Measurements from ENCODE around the gene ITPR1. TPM values are rescaled to one million over a fixed set of nuclear protein-coding genes. Genes with fewer than 3 reads are reported as not detected.
A peak's percentile ranks its signal among the peaks of the same experiment; 100 is the strongest.

ITPR1 gene
- total and polyA plus RNA-seq, 11 donors: 8.9 to 55.8 (median 19.9) TPM

GRCh38 chr3:4501437-4501836 is 8.3 kb downstream of the ITPR1 start:
- H3K4me1 ChIP-seq: peaks cover 0 to 50% (median 24%) of the 10 kb centered on the region in 12 donors
- intact Hi-C loops (cut with DNase I): no loop called here
- H3K27me3 ChIP-seq: no peaks in the 10 kb centered on the region
- H3K27ac ChIP-seq: no peak overlapping the region
- no peak for DNase-seq
- ATAC-seq: no peak
- H3K4me3 ChIP-seq: no peak overlapping the region
- H3K9me3 ChIP-seq: no peaks in the 10 kb centered on the region
- peaks cover 0 to 36% (median 29%) of the 10 kb centered on the region in 9 donors for H3K36me3 ChIP-seq
- 84 to 94% (median 89%) methylated on average over 3 of the region's 3 CpGs for WGBS, 4 donors
- TF ChIP-seq CTCF (IDR thresholded peaks at IDR 0.05) (no peak), POLR2A (IDR thresholded peaks at IDR 0.05) (no peak)

- no peak for DNase-seq
- no peaks in the 10 kb centered on the region for H3K27me3 ChIP-seq
- no peaks in the 10 kb centered on the region for H3K9me3 ChIP-seq
- H3K27ac ChIP-seq: no peak overlapping the region
- peaks cover 0 to 36% (median 29%) of the 10 kb centered on the region in 9 donors for H3K36me3 ChIP-seq
- ATAC-seq: no peak
- TF ChIP-seq CTCF (IDR thresholded peaks at IDR 0.05): no peak
- intact Hi-C loops (cut with DNase I): no loop called here
- H3K4me3 ChIP-seq: no peak overlapping the region
- peaks cover 0 to 52% (median 20%) of the 10 kb centered on the region in 12 donors for H3K4me1 ChIP-seq
- 70 to 83% (median 81%) methylated on average over 9 of the region's 9 CpGs for WGBS, 4 donors
Measured at GRCh38 chr3:4501927-4502326, 8.8 kb downstream of the ITPR1 start.

- Histone ChIP-seq H3K27ac (peak overlapping the region in 3 of 12 donors; percentile 47 to 82 (median 81)), H3K36me3 (peaks cover 0 to 31% (median 28%) of the 10 kb centered on the region in 9 donors), H3K4me1 (peaks cover 0 to 52% (median 25%) of the 10 kb centered on the region in 12 donors), H3K4me3 (no peak overlapping the region), H3K9me3 (no peaks in the 10 kb centered on the region), H3K27me3 (no peaks in the 10 kb centered on the region)
- WGBS, 4 donors: 74 to 85% (median 81%) methylated on average over 5 of the region's 5 CpGs
- intact Hi-C loops (cut with DNase I): no loop called here
- no peak for TF ChIP-seq POLR2A (IDR thresholded peaks at IDR 0.05)
- TF ChIP-seq CTCF (IDR thresholded peaks at IDR 0.05): no peak
- ATAC-seq: no peak
- DNase-seq: no peak
Measured at GRCh38 chr3:4503050-4503449, 9.9 kb downstream of the ITPR1 start.

- peak overlapping the region; percentile 16 to 82 (median 57) for H3K27ac ChIP-seq
- peak in 3 of 4 donors; percentile 34 to 44 (median 39) for ATAC-seq
- no peak for TF ChIP-seq POLR2A (IDR thresholded peaks at IDR 0.05)
- TF ChIP-seq CTCF (IDR thresholded peaks at IDR 0.05): no peak
Measured at GRCh38 chr3:4504340-4505261, 11.5 kb downstream of the ITPR1 start.

More at GRCh38 chr3:4504340-4505261, 11.5 kb downstream of the ITPR1 start:
- WGBS, 4 donors: 44 to 48% (median 47%) methylated on average over 13 to 14 of the region's 14 CpGs
- no peak for DNase-seq
- intact Hi-C loops (cut with DNase I): no loop called here
- Histone ChIP-seq H3K27me3 (no peaks in the 10 kb centered on the region), H3K9me3 (no peaks in the 10 kb centered on the region), H3K36me3 (peaks cover 0 to 22% (median 18%) of the 10 kb centered on the region in 9 donors), H3K4me3 (peak overlapping the region in 9 of 12 donors; percentile 1 to 41 (median 29)), H3K4me1 (peaks cover 0 to 53% (median 25%) of the 10 kb centered on the region in 12 donors)

Measured in heart left ventricle (tissue), 16 donors.